OCI-LY1 (cell line): ENCODE data around the gene PSMG4.

Experiments
- CTCF ChIP-seq: fragments of 200-600 bp; sonication (generic), shearing (Covaris generic); IDR thresholded peaks from 2 replicates; pipeline ENCODE4 v1.5.1; 2017; ENCODE audit warnings: mild to moderate bottlenecking, antibody characterized with exemption, low read length, moderate library complexity, mixed read lengths
- EZH2 ChIP-seq: fragments of 200-600 bp; sonication (generic), shearing (Covaris generic); IDR thresholded peaks from 2 replicates; pipeline ENCODE4 v1.8.0; 2017; ENCODE audit warnings: borderline replicate concordance, mixed run types, mild to moderate bottlenecking, antibody characterized with exemption, low read length, moderate library complexity, mixed read lengths

DNA sequence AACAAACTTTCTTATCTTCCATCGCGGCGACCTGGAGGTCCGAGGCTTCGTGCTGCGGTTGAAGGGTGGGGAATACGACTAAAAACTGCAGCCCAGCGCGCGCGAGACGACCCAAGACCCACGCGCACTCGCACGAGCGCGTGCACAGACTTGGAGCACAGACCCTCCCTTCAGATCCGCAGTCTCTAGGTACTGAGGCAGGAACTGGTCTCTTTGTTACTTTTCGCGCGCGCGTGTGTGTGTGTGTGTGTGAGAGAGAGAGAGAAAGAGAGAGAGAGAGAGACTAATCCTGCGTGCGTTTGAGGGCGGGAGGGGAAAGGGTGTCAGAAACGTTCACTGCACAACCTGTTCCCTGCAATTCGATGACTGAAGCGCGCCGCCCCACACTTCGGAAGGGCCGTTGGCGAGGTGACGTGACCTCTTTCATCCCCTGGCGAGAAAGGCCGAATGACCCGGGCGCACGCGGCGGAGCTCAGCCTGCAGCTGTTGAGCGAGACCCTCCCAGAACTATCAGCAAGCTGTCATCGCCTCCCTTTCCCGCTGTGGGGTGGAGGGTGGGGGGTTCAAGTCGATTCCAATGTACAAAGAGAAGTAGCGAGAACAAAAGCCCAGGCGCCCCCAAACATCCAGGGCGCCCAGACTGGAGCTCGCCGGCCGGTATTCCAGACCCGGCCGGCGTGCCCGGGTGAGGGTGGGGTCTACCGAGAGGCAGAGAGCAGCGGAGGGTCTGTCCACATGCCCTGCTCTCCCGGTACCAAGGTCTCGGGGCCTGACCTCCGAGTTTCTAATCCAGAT lies 29.8 kb upstream of the PSMG4 start:
- TF ChIP-seq EZH2 (no peak), CTCF (no peak)
